Cardiac muscle cell (in vitro differentiated cells and primary cell): Measurements from ENCODE around the gene PDIA2. TPM values are rescaled to one million over a fixed set of nuclear protein-coding genes. Genes with fewer than 3 reads are reported as not detected.

Experiments
- DNase-seq, 2 donors: peaks; one replicate each; pipeline versions ENCODE4 v3.0.0 to v3.0.0-alpha.2; 2010 to 2017; ENCODE audit warnings: low read depth in 1 of 2, low spot score in 1 of 2
- H3K27ac ChIP-seq: fragments of 200-600 bp; sonication (generic); 2 replicates; pipeline ENCODE4 v1.5.1; 2016
- H3K27me3 ChIP-seq: fragments of 200-600 bp; sonication (generic); 2 replicates; pipeline ENCODE4 v1.6.0; 2016; ENCODE audit warnings: control low read depth
- H3K36me3 ChIP-seq: fragments of 200-600 bp; sonication (generic); 2 replicates; pipeline ENCODE4 v1.5.1; 2016; ENCODE audit warnings: control low read depth
- H3K4me1 ChIP-seq: fragments of 200-600 bp; sonication (generic); 2 replicates; pipeline ENCODE4 v1.8.1; 2017; ENCODE audit warnings: low read depth, mild to moderate bottlenecking, mixed run types
- H3K4me3 ChIP-seq: fragments of 200-600 bp; sonication (generic); 2 replicates; pipeline ENCODE4 v1.5.1; 2016; ENCODE audit warnings: mild to moderate bottlenecking
- H3K9me3 ChIP-seq: fragments of 200-600 bp; sonication (generic); 2 replicates; pipeline ENCODE4 v1.5.1; 2017; ENCODE audit warnings: low read depth, mild to moderate bottlenecking, control low read depth
- polyA plus RNA-seq: library from polyadenylated mRNA; unstranded; fragments of >200 nt; fragmentation: Nextera tagmentation; extraction: Ambion mirVana; gene quantifications from 2 replicates; pipeline ENCODE4 v1.2.1, GENCODE V29; 2016
- total RNA-seq: library from RNA; depleted of rRNA; stranded (reverse); fragments of >200 nt; gene quantifications from 2 replicates; pipeline ENCODE4 v1.2.3, GENCODE V29; 2016
- TF ChIP-seq, protein P1 (sequence below): IDR thresholded peaks from 2 replicates; pipeline ENCODE4 v1.5.1; 2012; ENCODE audit warnings: low read depth, mild to moderate bottlenecking, low read length

The PDIA2 gene
- total and polyA plus RNA-seq, 2 experiments from 2014 or later, result 1.7 to 3.2 TPM

DNA sequence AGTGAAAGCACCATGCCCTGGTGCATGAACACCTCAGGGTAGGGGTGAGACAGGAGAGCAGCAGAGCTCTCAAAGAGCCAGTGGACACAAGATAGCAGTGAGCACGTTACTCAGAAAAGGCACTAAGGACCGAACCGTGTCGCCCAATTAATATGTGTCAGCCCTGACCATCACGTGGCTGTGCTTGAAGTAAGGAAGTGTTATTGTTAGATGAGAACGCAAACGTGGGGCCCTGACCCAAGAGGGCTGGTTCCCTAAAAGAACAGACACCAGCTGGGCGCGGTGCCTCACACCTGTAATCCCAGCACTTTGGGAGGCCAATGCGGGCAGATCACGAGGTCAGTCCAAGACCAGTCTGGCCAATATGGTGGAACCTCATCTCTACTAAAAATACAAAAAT is 53.3 kb downstream of the PDIA2 start:
- H3K36me3 ChIP-seq, result no peaks in the 10 kb centered on the region
- no peaks in the 10 kb centered on the region for H3K9me3 ChIP-seq
- H3K27ac ChIP-seq, result no peak overlapping the region
- H3K4me1 ChIP-seq, result peaks cover 1% of the 10 kb centered on the region
- TF ChIP-seq, protein P1, sequence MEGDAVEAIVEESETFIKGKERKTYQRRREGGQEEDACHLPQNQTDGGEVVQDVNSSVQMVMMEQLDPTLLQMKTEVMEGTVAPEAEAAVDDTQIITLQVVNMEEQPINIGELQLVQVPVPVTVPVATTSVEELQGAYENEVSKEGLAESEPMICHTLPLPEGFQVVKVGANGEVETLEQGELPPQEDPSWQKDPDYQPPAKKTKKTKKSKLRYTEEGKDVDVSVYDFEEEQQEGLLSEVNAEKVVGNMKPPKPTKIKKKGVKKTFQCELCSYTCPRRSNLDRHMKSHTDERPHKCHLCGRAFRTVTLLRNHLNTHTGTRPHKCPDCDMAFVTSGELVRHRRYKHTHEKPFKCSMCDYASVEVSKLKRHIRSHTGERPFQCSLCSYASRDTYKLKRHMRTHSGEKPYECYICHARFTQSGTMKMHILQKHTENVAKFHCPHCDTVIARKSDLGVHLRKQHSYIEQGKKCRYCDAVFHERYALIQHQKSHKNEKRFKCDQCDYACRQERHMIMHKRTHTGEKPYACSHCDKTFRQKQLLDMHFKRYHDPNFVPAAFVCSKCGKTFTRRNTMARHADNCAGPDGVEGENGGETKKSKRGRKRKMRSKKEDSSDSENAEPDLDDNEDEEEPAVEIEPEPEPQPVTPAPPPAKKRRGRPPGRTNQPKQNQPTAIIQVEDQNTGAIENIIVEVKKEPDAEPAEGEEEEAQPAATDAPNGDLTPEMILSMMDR, result no peak
- DNase-seq, result no peak
- H3K4me3 ChIP-seq, result no peak overlapping the region
- no peaks in the 10 kb centered on the region for H3K27me3 ChIP-seq

Other genes starting within 250 kb of the PDIA2 start
- gene POLR3K, start 229.6 kb upstream of the PDIA2 start, total RNA-seq, result 6.7 and 7.1 TPM in 2 replicates
- 28.7 and 29.6 TPM in 2 replicates for gene POLR3K, start 229.6 kb upstream of the PDIA2 start, polyA plus RNA-seq
- 44.7 and 70.3 TPM in 2 replicates for gene SNRNP25, start 229.3 kb upstream of the PDIA2 start, total RNA-seq
- gene SNRNP25, start 229.3 kb upstream of the PDIA2 start, polyA plus RNA-seq, result 94.2 and 123 TPM in 2 replicates
- gene RHBDF1, start 210.5 kb upstream of the PDIA2 start, total RNA-seq, result 27.2 and 28.2 TPM in 2 replicates
- gene RHBDF1, start 210.5 kb upstream of the PDIA2 start, polyA plus RNA-seq, result 27.9 and 38.2 TPM in 2 replicates
- 90.2 and 135 TPM in 2 replicates for gene MPG, start 204.9 kb upstream of the PDIA2 start, total RNA-seq
- gene MPG, start 204.9 kb upstream of the PDIA2 start, polyA plus RNA-seq, result 78.2 and 93.7 TPM in 2 replicates
- gene NPRL3, start 144.5 kb upstream of the PDIA2 start, total RNA-seq, result 20.9 and 24.3 TPM in 2 replicates
- gene NPRL3, start 144.5 kb upstream of the PDIA2 start, polyA plus RNA-seq, result 36.8 and 38.8 TPM in 2 replicates
- gene HBZ, start 130.5 kb upstream of the PDIA2 start, total RNA-seq, result not detected in 2 replicates
- not detected in 2 replicates for gene HBZ, start 130.5 kb upstream of the PDIA2 start, polyA plus RNA-seq
- gene HBM, start 117.2 kb upstream of the PDIA2 start, total RNA-seq, result not detected in 2 replicates
- not detected in 2 replicates for gene HBM, start 117.2 kb upstream of the PDIA2 start, polyA plus RNA-seq
- gene HBA2, start 110.3 kb upstream of the PDIA2 start, total RNA-seq, result 1.3 TPM in 1 of 2 replicates, not detected in the other
- gene HBA2, start 110.3 kb upstream of the PDIA2 start, polyA plus RNA-seq, result 0.52 TPM in 1 of 2 replicates, not detected in the other
- 0.42 TPM in 1 of 2 replicates, not detected in the other for gene HBA1, start 106.5 kb upstream of the PDIA2 start, total RNA-seq
- gene HBA1, start 106.5 kb upstream of the PDIA2 start, polyA plus RNA-seq, result 1.8 TPM in 1 of 2 replicates, not detected in the other
- gene HBQ1, start 102.7 kb upstream of the PDIA2 start, total RNA-seq, result 2.0 and 3.7 TPM in 2 replicates
- gene HBQ1, start 102.7 kb upstream of the PDIA2 start, polyA plus RNA-seq, result 0.76 and 4.0 TPM in 2 replicates
- 94.5 and 158 TPM in 2 replicates for gene LUC7L, start 53.7 kb upstream of the PDIA2 start, total RNA-seq
- gene LUC7L, start 53.7 kb upstream of the PDIA2 start, polyA plus RNA-seq, result 91.0 and 105 TPM in 2 replicates
- 128 and 136 TPM in 2 replicates for gene FAM234A, start 48.3 kb upstream of the PDIA2 start, total RNA-seq
- gene FAM234A, start 48.3 kb upstream of the PDIA2 start, polyA plus RNA-seq, result 160 and 164 TPM in 2 replicates
- gene RGS11, start 7.2 kb upstream of the PDIA2 start, total RNA-seq, result 6.6 and 14.8 TPM in 2 replicates
- 12.0 and 17.0 TPM in 2 replicates for gene RGS11, start 7.2 kb upstream of the PDIA2 start, polyA plus RNA-seq
- 5.8 and 6.5 TPM in 2 replicates for gene ARHGDIG, start 2.6 kb upstream of the PDIA2 start, total RNA-seq
- 3.1 and 9.6 TPM in 2 replicates for gene ARHGDIG, start 2.6 kb upstream of the PDIA2 start, polyA plus RNA-seq
- 29.1 and 49.7 TPM in 2 replicates for gene AXIN1, start 69.6 kb downstream of the PDIA2 start, total RNA-seq
- gene AXIN1, start 69.6 kb downstream of the PDIA2 start, polyA plus RNA-seq, result 16.5 and 25.4 TPM in 2 replicates
- gene MRPL28, start 87.4 kb downstream of the PDIA2 start, total RNA-seq, result 242 and 350 TPM in 2 replicates
- 234 and 290 TPM in 2 replicates for gene MRPL28, start 87.4 kb downstream of the PDIA2 start, polyA plus RNA-seq
- 135 and 167 TPM in 2 replicates for gene PGAP6, start 98.8 kb downstream of the PDIA2 start, total RNA-seq
- 113 and 142 TPM in 2 replicates for gene PGAP6, start 98.8 kb downstream of the PDIA2 start, polyA plus RNA-seq
- gene NME4, start 114.0 kb downstream of the PDIA2 start, total RNA-seq, result 352 and 452 TPM in 2 replicates
- gene NME4, start 114.0 kb downstream of the PDIA2 start, polyA plus RNA-seq, result 518 and 664 TPM in 2 replicates
- 48.7 and 51.5 TPM in 2 replicates for gene DECR2, start 118.7 kb downstream of the PDIA2 start, total RNA-seq
- gene DECR2, start 118.7 kb downstream of the PDIA2 start, polyA plus RNA-seq, result 49.5 and 50.0 TPM in 2 replicates
- 61.8 and 77.1 TPM in 2 replicates for gene RAB11FIP3, start 142.5 kb downstream of the PDIA2 start, total RNA-seq
- 55.3 TPM in 2 replicates for gene RAB11FIP3, start 142.5 kb downstream of the PDIA2 start, polyA plus RNA-seq
- 58.2 and 63.3 TPM in 2 replicates for gene CAPN15, start 244.5 kb downstream of the PDIA2 start, total RNA-seq
- 19.0 and 38.1 TPM in 2 replicates for gene CAPN15, start 244.5 kb downstream of the PDIA2 start, polyA plus RNA-seq